ENCODE data around the gene CIDEB.

DNA sequence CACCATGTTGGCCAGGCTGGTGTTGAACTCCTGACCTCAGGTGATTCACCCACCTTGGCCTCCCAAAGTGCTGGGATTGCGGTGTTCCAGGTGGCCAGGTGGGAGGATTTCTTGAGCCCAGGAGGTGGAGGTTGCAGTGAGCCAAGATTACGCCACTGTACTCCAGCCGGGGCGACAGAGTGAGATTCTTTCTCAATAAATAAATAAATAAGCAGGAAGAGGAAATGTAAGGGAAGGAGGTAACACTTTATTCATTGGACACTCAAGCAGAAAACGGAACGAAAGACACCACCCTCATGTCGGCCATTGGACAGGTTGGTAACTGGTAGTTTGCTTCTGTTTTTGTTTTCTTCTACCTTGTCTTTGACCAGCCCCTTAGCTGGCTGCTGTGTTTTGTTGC, 47.2 kb upstream of the CIDEB start:
- no peak for TF ChIP-seq CTCF (conservative IDR thresholded peaks at IDR 0.05; ENCODE audit: low read depth, low read length)
- no peak for TF ChIP-seq EZH2 (IDR thresholded peaks at IDR 0.05; ENCODE audit: borderline replicate concordance, low read depth, low read length, poor library complexity, severe bottlenecking)

All from A673 (cell line).